HEK293 (cell line): ENCODE results near the gene TIPRL.

Source experiments
- BCL11A ChIP-seq: fragments of 450-650 bp; formaldehyde crosslinking; IDR thresholded peaks from 2 replicates; pipeline ENCODE4 v1.5.1; 2016; ENCODE audit warnings: low read depth, missing biosample characterization, missing genetic modification characterization
- KLF10 ChIP-seq: fragments of 450-650 bp; IDR thresholded peaks from 2 replicates; pipeline ENCODE4 v1.5.1; 2018; ENCODE audit warnings: missing biosample characterization, mild to moderate bottlenecking, missing genetic modification characterization
- OVOL3 ChIP-seq: fragments of 450-650 bp; formaldehyde crosslinking; IDR thresholded peaks from 2 replicates; pipeline ENCODE4 v1.5.1; 2016; ENCODE audit warnings: missing biosample characterization, missing genetic modification characterization
- PRDM1 ChIP-seq: fragments of 450-650 bp; formaldehyde crosslinking; IDR thresholded peaks from 2 replicates; pipeline ENCODE4; 2016; ENCODE audit warnings: missing biosample characterization, missing genetic modification characterization
- TRIM28 ChIP-seq: IDR thresholded peaks from 2 replicates; pipeline ENCODE4 v1.6.1; 2011; ENCODE audit warnings: low read length, control low read depth, borderline replicate concordance
- ZFP69B ChIP-seq: fragments of 450-650 bp; formaldehyde crosslinking; IDR thresholded peaks from 2 replicates; pipeline ENCODE4 v1.5.1; 2016; ENCODE audit warnings: missing biosample characterization, missing genetic modification characterization
- ZNF169 ChIP-seq: fragments of 450-650 bp; formaldehyde crosslinking; IDR thresholded peaks from 2 replicates; pipeline ENCODE4 v1.5.1; 2016; ENCODE audit warnings: missing biosample characterization, missing genetic modification characterization
- ZNF184 ChIP-seq: fragments of 450-650 bp; IDR thresholded peaks from 2 replicates; pipeline ENCODE4 v1.5.1; 2018; ENCODE audit warnings: missing biosample characterization, mild to moderate bottlenecking, missing genetic modification characterization
- ZNF324 ChIP-seq: fragments of 450-650 bp; formaldehyde crosslinking; IDR thresholded peaks from 2 replicates; pipeline ENCODE4 v1.5.1; 2016; ENCODE audit warnings: missing biosample characterization, missing genetic modification characterization
- ZNF426 ChIP-seq: fragments of 450-650 bp; formaldehyde crosslinking; IDR thresholded peaks from 2 replicates; pipeline ENCODE4 v1.5.1; 2017; ENCODE audit warnings: missing biosample characterization, missing genetic modification characterization, mild to moderate bottlenecking, inconsistent platforms, moderate library complexity
- ZNF629 ChIP-seq: fragments of 450-650 bp; formaldehyde crosslinking; IDR thresholded peaks from 2 replicates; pipeline ENCODE4 v1.5.1; 2017; ENCODE audit warnings: missing biosample characterization, missing genetic modification characterization
- ZNF660 ChIP-seq: fragments of 450-650 bp; IDR thresholded peaks from 2 replicates; pipeline ENCODE4 v1.5.1; 2018; ENCODE audit warnings: missing biosample characterization, mild to moderate bottlenecking, missing genetic modification characterization
- ZNF843 ChIP-seq: fragments of 450-650 bp; formaldehyde crosslinking; IDR thresholded peaks from 2 replicates; pipeline ENCODE4 v1.5.1; 2016; ENCODE audit warnings: missing biosample characterization, missing genetic modification characterization
- ZXDB ChIP-seq: fragments of 450-650 bp; formaldehyde crosslinking; IDR thresholded peaks from 2 replicates; pipeline ENCODE4 v1.5.1; 2016; ENCODE audit warnings: missing biosample characterization, missing genetic modification characterization
- TF ChIP-seq, protein P1 (sequence below): fragments of 450-650 bp; formaldehyde crosslinking; IDR thresholded peaks from 2 replicates; pipeline ENCODE4 v1.5.1; 2017; ENCODE audit warnings: missing biosample characterization, missing genetic modification characterization
- TF ChIP-seq, protein P2 (sequence below): fragments of 450-650 bp; formaldehyde crosslinking; IDR thresholded peaks from 2 replicates; pipeline ENCODE4 v1.5.1; 2017; ENCODE audit warnings: missing biosample characterization, missing genetic modification characterization
- TF ChIP-seq, protein P3 (sequence below): fragments of 450-650 bp; formaldehyde crosslinking; IDR thresholded peaks from 2 replicates; pipeline ENCODE4 v1.5.1; 2016; ENCODE audit warnings: missing biosample characterization, missing genetic modification characterization
- TF ChIP-seq, protein P4 (sequence below): fragments of 450-650 bp; formaldehyde crosslinking; conservative IDR thresholded peaks from 2 replicates; pipeline ENCODE4 v1.5.1; 2016; ENCODE audit warnings: low read depth, missing biosample characterization, missing genetic modification characterization
- TF ChIP-seq, protein P5 (sequence below): sonication (generic); formaldehyde crosslinking; IDR thresholded peaks from 2 replicates; pipeline ENCODE4 v1.8.1; 2022; ENCODE audit warnings: mild to moderate bottlenecking, moderate library complexity, missing genetic modification reagents
- TF ChIP-seq, protein P6 (sequence below): fragments of 450-650 bp; formaldehyde crosslinking; IDR thresholded peaks from 2 replicates; pipeline ENCODE4 v1.5.1; 2016; ENCODE audit warnings: missing biosample characterization, missing genetic modification characterization
- TF ChIP-seq, protein P7 (sequence below): fragments of 450-650 bp; formaldehyde crosslinking; IDR thresholded peaks from 2 replicates; pipeline ENCODE4 v1.5.1; 2016; ENCODE audit warnings: missing biosample characterization, missing genetic modification characterization

Gene TIPRL

DNA sequence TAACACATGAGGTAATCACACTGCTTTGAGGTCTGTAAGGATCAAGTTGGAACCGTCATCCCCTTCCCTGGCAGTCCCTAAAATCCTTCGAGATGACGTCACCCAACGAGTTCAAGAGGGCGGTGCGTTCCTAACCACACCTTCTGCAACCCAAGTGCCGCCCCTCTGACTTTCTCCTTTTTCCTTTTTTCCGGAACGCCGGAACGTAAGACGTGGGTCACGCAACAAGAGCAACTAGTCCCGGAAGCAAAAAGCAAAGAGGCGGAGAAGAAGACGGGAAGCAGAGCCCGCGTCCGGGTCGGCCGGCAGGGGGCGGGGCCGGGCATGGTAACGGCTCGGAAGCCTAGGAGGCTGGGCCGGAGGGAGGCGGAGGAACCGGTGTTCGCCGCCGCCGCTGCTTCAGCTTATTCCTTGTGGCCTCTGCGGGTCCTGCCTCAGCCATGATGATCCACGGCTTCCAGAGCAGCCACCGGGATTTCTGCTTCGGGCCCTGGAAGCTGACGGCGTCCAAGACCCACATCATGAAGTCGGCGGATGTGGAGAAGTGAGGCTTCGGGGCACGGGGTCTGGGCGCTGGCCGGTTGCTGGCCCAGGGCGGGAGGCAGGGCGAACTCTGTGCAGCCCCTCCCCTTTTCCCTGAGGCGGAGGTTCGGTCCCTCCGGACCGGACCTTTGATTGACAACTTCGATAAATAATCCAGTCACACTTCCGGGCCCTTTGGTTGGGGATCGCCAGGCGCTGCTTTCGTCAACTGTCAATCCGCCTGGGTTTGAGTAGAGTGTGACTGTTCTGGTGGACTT is at the start of gene TIPRL (continued):
- TF ChIP-seq, protein P1, sequence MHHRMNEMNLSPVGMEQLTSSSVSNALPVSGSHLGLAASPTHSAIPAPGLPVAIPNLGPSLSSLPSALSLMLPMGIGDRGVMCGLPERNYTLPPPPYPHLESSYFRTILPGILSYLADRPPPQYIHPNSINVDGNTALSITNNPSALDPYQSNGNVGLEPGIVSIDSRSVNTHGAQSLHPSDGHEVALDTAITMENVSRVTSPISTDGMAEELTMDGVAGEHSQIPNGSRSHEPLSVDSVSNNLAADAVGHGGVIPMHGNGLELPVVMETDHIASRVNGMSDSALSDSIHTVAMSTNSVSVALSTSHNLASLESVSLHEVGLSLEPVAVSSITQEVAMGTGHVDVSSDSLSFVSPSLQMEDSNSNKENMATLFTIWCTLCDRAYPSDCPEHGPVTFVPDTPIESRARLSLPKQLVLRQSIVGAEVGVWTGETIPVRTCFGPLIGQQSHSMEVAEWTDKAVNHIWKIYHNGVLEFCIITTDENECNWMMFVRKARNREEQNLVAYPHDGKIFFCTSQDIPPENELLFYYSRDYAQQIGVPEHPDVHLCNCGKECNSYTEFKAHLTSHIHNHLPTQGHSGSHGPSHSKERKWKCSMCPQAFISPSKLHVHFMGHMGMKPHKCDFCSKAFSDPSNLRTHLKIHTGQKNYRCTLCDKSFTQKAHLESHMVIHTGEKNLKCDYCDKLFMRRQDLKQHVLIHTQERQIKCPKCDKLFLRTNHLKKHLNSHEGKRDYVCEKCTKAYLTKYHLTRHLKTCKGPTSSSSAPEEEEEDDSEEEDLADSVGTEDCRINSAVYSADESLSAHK = peak; percentile 50; the same call in 1 of the 2 replicates
- TF ChIP-seq BCL11A (tag by site-specific recombination) = peak; percentile 28; the same call in 1 of the 2 replicates
- TF ChIP-seq, protein P2, sequence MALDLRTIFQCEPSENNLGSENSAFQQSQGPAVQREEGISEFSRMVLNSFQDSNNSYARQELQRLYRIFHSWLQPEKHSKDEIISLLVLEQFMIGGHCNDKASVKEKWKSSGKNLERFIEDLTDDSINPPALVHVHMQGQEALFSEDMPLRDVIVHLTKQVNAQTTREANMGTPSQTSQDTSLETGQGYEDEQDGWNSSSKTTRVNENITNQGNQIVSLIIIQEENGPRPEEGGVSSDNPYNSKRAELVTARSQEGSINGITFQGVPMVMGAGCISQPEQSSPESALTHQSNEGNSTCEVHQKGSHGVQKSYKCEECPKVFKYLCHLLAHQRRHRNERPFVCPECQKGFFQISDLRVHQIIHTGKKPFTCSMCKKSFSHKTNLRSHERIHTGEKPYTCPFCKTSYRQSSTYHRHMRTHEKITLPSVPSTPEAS (tag by site-specific recombination) = 0 out of 2 replicates have a peak, but pooled peaks have one; percentile 7
- TF ChIP-seq, protein P3, sequence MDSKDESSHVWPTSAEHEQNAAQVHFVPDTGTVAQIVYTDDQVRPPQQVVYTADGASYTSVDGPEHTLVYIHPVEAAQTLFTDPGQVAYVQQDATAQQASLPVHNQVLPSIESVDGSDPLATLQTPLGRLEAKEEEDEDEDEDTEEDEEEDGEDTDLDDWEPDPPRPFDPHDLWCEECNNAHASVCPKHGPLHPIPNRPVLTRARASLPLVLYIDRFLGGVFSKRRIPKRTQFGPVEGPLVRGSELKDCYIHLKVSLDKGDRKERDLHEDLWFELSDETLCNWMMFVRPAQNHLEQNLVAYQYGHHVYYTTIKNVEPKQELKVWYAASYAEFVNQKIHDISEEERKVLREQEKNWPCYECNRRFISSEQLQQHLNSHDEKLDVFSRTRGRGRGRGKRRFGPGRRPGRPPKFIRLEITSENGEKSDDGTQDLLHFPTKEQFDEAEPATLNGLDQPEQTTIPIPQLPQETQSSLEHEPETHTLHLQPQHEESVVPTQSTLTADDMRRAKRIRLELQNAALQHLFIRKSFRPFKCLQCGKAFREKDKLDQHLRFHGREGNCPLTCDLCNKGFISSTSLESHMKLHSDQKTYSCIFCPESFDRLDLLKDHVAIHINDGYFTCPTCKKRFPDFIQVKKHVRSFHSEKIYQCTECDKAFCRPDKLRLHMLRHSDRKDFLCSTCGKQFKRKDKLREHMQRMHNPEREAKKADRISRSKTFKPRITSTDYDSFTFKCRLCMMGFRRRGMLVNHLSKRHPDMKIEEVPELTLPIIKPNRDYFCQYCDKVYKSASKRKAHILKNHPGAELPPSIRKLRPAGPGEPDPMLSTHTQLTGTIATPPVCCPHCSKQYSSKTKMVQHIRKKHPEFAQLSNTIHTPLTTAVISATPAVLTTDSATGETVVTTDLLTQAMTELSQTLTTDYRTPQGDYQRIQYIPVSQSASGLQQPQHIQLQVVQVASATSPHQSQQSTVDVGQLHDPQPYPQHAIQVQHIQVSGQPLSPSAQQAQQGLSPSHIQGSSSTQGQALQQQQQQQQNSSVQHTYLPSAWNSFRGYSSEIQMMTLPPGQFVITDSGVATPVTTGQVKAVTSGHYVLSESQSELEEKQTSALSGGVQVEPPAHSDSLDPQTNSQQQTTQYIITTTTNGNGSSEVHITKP (tag by site-specific recombination) = peak; percentile 91
- peak; percentile 87 for TF ChIP-seq PRDM1 (tag by site-specific recombination)
- TF ChIP-seq, protein P4, sequence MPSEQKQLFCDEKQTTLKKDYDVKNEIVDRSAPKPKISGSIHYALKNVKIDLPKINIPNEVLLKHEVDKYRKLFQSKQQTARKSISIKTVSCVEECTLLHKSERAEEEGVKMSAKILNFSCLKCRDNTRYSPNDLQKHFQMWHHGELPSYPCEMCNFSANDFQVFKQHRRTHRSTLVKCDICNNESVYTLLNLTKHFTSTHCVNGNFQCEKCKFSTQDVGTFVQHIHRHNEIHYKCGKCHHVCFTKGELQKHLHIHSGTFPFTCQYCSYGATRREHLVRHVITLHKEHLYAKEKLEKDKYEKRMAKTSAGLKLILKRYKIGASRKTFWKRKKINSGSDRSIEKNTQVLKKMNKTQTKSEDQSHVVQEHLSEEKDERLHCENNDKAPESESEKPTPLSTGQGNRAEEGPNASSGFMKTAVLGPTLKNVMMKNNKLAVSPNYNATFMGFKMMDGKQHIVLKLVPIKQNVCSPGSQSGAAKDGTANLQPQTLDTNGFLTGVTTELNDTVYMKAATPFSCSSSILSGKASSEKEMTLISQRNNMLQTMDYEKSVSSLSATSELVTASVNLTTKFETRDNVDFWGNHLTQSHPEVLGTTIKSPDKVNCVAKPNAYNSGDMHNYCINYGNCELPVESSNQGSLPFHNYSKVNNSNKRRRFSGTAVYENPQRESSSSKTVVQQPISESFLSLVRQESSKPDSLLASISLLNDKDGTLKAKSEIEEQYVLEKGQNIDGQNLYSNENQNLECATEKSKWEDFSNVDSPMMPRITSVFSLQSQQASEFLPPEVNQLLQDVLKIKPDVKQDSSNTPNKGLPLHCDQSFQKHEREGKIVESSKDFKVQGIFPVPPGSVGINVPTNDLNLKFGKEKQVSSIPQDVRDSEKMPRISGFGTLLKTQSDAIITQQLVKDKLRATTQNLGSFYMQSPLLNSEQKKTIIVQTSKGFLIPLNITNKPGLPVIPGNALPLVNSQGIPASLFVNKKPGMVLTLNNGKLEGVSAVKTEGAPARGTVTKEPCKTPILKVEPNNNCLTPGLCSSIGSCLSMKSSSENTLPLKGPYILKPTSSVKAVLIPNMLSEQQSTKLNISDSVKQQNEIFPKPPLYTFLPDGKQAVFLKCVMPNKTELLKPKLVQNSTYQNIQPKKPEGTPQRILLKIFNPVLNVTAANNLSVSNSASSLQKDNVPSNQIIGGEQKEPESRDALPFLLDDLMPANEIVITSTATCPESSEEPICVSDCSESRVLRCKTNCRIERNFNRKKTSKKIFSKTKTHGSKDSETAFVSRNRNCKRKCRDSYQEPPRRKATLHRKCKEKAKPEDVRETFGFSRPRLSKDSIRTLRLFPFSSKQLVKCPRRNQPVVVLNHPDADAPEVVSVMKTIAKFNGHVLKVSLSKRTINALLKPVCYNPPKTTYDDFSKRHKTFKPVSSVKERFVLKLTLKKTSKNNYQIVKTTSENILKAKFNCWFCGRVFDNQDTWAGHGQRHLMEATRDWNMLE (tag by site-specific recombination) = peak; percentile 99
- TF ChIP-seq, protein P5, sequence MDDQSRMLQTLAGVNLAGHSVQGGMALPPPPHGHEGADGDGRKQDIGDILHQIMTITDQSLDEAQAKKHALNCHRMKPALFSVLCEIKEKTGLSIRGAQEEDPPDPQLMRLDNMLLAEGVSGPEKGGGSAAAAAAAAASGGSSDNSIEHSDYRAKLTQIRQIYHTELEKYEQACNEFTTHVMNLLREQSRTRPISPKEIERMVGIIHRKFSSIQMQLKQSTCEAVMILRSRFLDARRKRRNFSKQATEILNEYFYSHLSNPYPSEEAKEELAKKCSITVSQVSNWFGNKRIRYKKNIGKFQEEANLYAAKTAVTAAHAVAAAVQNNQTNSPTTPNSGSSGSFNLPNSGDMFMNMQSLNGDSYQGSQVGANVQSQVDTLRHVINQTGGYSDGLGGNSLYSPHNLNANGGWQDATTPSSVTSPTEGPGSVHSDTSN (CRISPR knock-in tag) = peak; percentile 37; the same call in 1 of the 2 replicates
- peak; percentile 71; the same call in 1 of the 2 replicates for TF ChIP-seq ZNF184
- no peak for TF ChIP-seq ZNF169 (tag by site-specific recombination)
- TF ChIP-seq ZFP69B = peak; percentile 33; the same call in 1 of the 2 replicates
- TF ChIP-seq ZNF324 = peak; percentile 91
- TF ChIP-seq ZXDB (tag by site-specific recombination) = peak; percentile 83
- TF ChIP-seq ZNF843 (tag by site-specific recombination) = peak; percentile 41
- peak; percentile 100 for TF ChIP-seq ZNF629 (tag by site-specific recombination)
- TF ChIP-seq, protein P6, sequence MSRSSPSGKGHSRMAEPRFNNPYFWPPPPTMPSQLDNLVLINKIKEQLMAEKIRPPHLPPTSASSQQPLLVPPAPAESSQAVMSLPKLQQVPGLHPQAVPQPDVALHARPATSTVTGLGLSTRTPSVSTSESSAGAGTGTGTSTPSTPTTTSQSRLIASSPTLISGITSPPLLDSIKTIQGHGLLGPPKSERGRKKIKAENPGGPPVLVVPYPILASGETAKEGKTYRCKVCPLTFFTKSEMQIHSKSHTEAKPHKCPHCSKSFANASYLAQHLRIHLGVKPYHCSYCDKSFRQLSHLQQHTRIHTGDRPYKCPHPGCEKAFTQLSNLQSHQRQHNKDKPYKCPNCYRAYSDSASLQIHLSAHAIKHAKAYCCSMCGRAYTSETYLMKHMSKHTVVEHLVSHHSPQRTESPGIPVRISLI = peak; percentile 85; the same call in 1 of the 2 replicates
- no peak for TF ChIP-seq ZNF426 (tag by site-specific recombination)
- TF ChIP-seq TRIM28 = peak; percentile 8; the same call in 1 of the 2 replicates
- TF ChIP-seq ZNF660 (tag by site-specific recombination) = peak; percentile 85; the same call in 1 of the 2 replicates
- peak; percentile 76 for TF ChIP-seq KLF10 (tag by site-specific recombination)
- TF ChIP-seq OVOL3 (tag by site-specific recombination) = 0 out of 2 replicates have a peak, but pooled peaks have one; percentile 4
- TF ChIP-seq, protein P7, sequence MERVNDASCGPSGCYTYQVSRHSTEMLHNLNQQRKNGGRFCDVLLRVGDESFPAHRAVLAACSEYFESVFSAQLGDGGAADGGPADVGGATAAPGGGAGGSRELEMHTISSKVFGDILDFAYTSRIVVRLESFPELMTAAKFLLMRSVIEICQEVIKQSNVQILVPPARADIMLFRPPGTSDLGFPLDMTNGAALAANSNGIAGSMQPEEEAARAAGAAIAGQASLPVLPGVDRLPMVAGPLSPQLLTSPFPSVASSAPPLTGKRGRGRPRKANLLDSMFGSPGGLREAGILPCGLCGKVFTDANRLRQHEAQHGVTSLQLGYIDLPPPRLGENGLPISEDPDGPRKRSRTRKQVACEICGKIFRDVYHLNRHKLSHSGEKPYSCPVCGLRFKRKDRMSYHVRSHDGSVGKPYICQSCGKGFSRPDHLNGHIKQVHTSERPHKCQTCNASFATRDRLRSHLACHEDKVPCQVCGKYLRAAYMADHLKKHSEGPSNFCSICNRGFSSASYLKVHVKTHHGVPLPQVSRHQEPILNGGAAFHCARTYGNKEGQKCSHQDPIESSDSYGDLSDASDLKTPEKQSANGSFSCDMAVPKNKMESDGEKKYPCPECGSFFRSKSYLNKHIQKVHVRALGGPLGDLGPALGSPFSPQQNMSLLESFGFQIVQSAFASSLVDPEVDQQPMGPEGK (tag by site-specific recombination) = peak; percentile 63
